ENCODE measurements around the gene IQCN.

The IQCN gene

GRCh38 chr19:18218600-18218999, 55.7 kb downstream of the IQCN start:
- in situ Hi-C loops (cut with MboI; ENCODE audit: low sequenced_read_pairs) = loop anchor here (25.0 kb wide), 1 partner anchor 119 kb away; the partner anchor contains the start of gene PGPEP1

GRCh38 chr19:18218159-18218558, 56.1 kb downstream of the IQCN start:
- in situ Hi-C loops (cut with MboI; ENCODE audit: low sequenced_read_pairs) = loop anchor here (25.0 kb wide), 1 partner anchor 119 kb away; the partner anchor contains the start of gene PGPEP1

GRCh38 chr19:18216789-18217188, 57.5 kb downstream of the IQCN start:
- in situ Hi-C loops (cut with MboI; ENCODE audit: low sequenced_read_pairs) = loop anchor here (25.0 kb wide), 1 partner anchor 121 kb away; the partner anchor contains the start of gene PGPEP1

- in situ Hi-C loops (cut with MboI; ENCODE audit: low sequenced_read_pairs) = loop anchor here (25.0 kb wide), 1 partner anchor 122 kb away; the partner anchor contains the start of gene PGPEP1
Observed at GRCh38 chr19:18214779-18215433, 59.3 kb downstream of the IQCN start.

- in situ Hi-C loops (cut with MboI; ENCODE audit: low sequenced_read_pairs) = loop anchor here (25.0 kb wide), 1 partner anchor 126 kb away; the partner anchor contains the start of gene PGPEP1
Observed at GRCh38 chr19:18211683-18212082, 62.6 kb downstream of the IQCN start.

GRCh38 chr19:18209912-18210311, 64.3 kb downstream of the IQCN start:
- in situ Hi-C loops (cut with MboI; ENCODE audit: low sequenced_read_pairs) = loop anchor here (25.0 kb wide), 1 partner anchor 127 kb away; the partner anchor contains the start of gene PGPEP1

- in situ Hi-C loops (cut with MboI; ENCODE audit: low sequenced_read_pairs) = loop anchor here (25.0 kb wide), 1 partner anchor 129 kb away; the partner anchor contains the start of gene PGPEP1
Observed at GRCh38 chr19:18208098-18208951, 65.9 kb downstream of the IQCN start.

Measured in HL-60/S4 treated with phorbol 12-myristate 13-acetate at 8.2 ng/mL for 4 days and 3 days (cell line).